Prostate gland (tissue), 2 donors: ENCODE results near the gene MCCD1.

Experiments
- CTCF ChIP-seq, 4 experiments: fragments of 200-600 bp in 2 of 4; fragments of 450-650 bp in 2 of 4; sonication (generic) in 2 of 4; IDR thresholded peaks; 1 replicate in 3 of 4; 2 replicates in 1 of 4; pipeline ENCODE4 v1.5.1; 2016 to 2019; ENCODE audit warnings: antibody characterized with exemption in 4 of 4, mild to moderate bottlenecking in 2 of 4, moderate library complexity in 2 of 4
- POLR2A ChIP-seq: fragments of 450-650 bp; IDR thresholded peaks from one replicate; pipeline ENCODE4 v1.6.1; 2016; ENCODE audit warnings: antibody characterized with exemption, mild to moderate bottlenecking

GRCh38 chr6:31541658-31542521, 13.1 kb downstream of the MCCD1 start, which contains the start of gene DDX39B:
- no peak for TF ChIP-seq CTCF (IDR thresholded peaks at IDR 0.05)
- peak; percentile 82 for TF ChIP-seq POLR2A
